GM18519 (cell line): Measurements from ENCODE around the gene CNTN5.

Experiments used
- ATAC-seq: cut with Tn5 transposase; IDR thresholded peaks from one replicate; pipeline ENCODE4 v1.9.1; 2021; ENCODE audit warnings: mild to moderate bottlenecking, moderate library complexity; ENCODE audit not compliant: unreplicated experiment, low FRiP score

CNTN5 gene

DNA sequence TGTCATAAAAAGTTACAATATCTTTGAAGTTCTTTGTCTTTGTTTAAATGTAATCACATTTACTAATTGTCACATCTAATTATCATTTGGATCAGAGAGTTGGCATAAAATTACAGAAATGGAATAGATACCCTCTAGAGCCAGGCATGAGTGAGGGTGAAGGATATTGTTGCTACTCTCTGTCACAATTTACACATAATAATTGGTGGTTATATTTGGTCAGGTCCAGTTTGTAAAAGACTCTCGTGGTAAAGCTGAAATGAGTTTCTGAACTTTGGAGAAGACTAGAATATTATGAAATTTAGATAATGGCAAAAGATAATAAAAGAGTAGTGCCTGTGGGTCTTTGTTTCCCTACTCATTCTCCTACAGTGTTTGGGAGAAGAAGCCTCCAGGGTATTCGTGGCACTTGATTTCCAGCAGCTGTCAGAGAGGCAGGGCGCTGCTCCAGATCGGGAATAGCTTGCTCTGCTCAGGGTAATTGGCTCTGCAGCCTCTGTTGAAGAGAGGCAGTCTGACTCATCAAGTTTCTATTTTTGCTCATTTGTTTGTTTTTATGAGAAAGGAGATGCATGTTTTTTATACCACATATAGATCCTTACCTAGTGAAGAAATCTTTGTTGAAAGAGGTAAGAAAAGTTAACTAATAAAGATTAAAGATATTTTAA lies 349.9 kb downstream of the CNTN5 start:
- no peak for ATAC-seq

DNA sequence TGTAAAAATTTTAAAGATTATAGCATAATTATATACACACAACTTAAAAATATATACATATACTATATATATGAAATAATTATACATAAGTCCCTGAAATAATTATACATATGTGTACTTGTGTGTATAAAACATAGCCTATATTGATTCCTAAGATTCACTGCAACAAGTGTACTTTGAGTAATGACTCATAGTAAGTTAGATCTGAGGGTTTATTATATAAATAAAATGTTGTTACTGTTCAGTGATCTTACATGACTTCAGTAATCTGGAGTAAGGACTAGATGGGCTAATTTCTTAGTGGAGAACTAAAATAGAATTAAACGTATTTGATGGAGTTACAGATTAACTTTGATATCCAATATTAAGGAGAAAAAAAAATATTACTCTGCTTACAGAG lies 350.5 kb downstream of the CNTN5 start:
- ATAC-seq, result no peak

DNA sequence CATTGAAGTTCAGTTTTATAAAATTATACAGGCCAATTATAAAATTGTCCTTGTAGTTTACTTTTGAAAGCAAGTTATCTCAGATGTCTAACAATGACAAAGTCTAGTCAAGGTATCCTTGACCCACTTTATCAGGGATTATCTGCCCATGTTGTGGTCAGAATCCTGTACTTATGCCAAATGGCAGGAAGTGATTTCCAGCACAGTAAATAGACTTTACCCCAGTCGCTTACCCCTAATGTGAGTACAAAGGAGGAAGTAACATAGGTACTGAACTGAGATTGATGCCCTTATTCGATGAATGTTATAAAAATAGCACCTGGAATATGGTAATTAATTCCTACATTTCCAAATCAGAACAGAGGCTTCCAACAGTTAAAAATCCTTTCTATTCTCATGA lies 355.7 kb downstream of the CNTN5 start:
- ATAC-seq, result no peak

DNA sequence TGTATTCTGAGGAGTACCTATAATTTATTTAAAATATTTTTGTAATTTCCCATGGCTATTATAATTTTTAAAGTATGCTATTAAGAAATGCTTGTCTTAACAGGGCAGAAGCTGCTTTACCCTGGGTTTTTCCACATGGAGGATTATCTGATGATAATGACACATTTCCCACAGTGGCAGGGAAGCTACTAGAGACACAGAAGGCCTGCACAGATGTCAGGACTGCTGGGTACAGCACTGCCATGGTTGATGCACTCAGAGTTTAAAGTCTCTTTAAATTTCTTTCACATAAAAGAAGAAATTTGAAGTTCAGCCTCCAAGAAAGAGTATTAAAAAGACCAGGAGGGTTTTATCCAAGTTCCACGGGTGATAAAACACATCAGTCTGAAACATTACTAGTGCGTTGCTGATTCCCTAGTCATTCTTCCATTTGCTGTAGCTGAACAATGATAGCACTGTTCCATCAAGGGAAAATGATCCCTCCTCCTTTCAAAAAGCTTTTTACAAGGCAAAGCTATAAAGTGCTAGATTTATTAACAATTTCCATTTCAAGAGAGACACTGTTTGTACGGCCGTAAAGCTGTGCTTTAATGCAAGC lies 363.0 kb downstream of the CNTN5 start:
- ATAC-seq, result no peak

DNA sequence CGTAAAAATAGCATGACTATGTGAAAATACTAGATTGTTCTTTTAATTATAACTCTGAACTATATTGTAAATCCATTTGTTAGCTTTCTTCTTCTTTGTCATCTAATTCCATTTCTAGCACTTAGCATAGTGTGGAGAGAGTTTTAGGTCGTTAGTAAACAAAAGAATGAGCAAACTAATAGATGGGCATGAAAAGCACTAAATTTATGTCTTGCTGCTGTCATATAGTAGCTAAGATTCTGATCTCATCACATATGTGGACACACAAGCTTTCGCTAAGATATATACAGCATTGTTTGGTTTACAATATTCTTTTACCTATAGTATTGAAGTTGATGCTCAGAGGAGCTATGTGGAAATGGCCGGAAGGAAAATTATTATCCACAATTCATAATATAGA lies 370.5 kb downstream of the CNTN5 start:
- ATAC-seq, result no peak

DNA sequence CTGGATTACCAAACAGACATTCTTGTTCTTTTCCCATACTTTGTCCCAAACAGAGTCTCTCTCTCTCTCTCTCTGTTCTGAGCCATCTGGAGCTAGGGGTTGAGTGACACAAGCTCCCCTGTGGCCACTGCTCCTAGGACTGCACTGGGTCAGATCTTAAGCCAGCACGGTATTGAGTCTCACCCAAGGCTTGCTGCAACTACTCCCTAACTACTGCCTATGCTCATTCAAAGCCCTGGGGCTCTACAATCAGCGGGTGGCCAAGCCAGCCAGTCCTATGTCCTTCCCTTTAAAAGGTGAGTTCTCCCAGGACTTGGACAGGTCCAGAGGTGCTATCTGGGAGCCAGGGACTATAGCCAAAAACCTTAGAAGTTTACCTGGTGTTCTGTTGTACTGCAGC lies 385.6 kb downstream of the CNTN5 start:
- no peak for ATAC-seq

DNA sequence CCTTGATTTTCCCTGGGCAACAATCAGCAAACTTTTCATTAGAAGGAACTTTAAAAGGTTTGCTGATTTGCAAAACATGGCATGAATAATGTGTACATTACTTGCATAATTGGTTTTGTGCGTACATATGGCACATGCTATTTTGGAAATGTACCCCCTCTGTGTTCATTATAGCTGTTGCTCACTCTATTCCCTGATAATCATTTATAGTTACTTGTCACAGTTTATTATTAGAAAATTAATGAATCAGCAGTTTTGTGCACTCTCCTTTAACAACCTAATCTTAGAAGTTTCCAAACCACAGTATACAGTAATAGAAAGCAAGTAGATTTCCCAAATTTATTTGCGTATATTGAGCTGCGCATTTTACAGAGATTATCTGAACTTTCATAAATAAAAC lies 389.9 kb downstream of the CNTN5 start:
- ATAC-seq, result no peak

DNA sequence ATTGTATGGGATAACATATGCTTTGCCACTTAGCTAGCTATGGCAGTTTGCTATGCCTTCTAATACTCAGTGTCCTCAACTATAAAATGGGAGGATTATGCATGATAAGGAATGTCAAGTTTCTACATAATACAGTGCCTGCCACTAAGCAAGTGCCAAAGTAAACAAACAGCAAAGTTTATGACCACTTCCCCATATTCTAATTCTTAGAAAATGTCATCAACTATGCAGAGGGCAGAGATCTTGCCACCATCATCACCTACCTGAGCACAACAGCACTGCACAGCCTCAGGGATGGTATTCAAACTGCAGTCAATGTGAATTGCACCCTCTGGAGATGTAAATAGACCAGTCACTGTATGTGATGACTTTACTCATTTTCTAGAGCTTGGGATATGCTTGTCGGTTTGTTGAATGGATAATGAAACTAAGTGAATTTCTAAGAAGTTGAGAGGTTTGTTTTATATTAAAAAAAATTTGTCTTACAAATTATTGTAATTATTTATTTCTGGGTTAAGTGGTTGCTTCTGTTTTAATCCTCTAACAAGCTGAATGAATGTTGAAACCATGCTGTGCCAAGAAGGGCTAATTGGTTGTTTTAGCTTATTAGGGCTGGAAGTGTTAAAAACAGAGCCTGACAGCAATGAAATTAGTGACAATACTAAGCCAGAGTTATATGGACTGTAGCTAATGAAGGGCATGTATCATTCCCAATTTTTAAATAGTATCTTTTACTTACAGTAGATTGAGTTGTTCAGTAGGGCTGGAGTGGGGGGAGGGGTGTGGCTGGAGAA lies 398.4 kb downstream of the CNTN5 start:
- no peak for ATAC-seq

DNA sequence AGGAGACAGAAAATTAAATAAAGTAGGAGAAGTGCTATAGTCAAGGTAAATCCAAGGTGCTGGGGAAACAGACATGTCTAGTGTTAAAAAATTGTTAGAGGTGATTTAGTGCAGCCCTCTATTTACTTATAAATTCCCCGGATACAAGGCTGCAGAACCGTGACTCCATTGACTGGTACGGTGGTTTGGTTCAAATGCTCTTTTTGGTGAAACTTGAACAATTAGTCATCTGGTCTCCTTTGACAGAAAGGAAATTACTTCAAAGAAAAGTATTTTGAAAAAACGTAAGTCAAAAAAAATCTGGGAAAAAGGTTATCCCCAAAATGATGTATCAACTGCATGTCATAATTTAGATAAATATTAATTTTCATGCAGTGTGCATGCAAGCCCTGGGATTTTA lies 399.2 kb downstream of the CNTN5 start:
- ATAC-seq, result no peak

DNA sequence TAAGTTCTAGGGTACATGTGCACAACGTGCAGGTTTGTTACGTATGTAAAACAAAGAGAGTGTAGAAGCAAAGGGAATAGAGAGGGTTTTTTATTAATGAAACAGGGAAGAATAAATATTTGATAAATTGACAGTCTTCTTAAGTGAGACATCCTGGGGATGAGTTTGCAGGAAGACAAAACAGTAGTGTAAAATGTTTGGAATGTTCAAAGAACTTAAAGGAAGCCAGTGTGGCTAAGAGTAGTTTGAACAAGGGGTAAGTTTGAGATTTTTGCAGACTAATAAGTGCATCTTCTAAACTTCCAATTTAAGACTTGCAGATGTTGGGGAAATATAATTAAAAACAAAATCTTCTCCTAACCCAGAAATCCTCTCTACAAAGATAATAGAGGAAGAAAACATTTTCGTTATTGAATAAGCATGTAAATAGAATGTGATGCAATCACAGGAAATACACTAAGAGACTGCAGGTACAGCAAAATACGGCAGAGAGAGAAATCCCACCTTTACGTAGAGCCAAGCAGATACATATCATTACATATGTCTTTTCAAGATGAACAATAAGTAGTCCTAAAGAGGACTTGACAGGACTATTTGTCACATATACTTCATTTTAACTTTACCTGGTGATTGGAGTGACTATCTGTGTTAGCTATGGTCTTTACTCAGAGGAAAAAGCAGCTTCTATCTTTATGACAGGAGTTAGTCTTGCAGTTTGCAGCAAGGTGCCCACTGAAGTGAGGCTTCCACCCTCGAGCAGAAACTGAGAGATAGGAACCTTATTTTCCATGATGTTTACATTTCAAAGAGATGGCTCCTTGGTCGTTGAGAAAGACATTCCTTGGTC lies 402.1 kb downstream of the CNTN5 start:
- no peak for ATAC-seq

DNA sequence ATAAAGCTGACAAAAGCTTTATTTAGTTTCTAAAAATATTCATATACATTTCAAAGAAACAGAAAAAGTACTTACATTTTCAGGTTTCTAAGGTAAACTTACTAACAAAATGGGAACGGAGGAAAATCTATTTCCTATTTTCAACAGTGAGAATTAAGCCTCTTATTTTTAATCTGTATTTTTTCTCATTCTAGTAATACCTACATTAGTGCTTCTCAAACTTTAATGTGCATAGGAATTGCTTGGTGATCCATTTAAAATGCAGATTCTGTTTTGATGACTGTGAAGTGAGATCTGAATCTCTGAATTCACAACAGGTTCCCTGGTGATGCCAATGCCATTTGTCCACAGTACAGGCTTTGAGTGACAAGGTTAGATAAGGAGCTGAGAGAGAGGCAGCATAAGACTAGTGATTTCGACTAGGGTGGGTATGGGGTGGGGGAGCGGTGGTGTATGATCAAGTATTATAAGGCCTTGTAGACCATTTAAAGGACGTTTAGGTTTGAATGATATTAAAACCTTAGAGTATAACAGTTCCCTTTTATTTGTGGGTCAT lies 402.8 kb downstream of the CNTN5 start:
- no peak for ATAC-seq

DNA sequence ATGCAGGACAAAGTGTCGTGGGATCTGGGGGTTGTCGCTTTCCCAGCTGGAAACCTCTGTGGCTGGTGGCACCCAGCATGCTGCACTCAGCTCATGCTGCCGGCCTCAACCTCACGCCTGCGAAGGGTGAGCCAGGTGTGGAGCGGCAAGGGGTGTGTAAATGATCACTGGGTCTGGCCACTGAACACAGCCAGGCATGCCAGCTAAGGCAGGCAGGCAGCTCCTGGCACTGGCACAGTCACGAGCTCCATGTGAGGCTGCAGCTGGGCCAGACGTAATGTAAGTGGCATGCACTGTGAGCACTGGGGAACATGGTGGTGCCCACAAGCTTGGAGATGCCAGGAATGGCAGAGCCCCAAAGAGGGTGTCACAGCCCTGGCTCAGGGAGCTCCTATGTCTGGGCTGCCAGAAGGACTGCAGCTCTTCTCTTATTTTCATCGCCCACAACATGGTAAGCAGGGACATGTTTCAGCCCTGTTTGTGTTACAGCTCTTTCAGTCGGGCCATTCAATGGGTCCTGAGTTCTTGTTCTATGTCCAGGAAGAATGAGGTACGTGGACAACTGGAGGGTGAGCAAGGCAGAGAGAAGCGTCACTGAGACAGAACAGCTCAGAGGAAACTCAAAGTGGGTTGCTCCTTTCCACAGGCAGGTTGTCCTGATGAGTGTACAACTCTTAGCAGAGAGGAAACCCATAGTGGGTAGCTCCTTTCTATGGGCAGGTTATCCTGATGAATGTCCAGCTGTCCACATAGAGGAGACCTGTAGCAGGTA lies 403.8 kb downstream of the CNTN5 start:
- no peak for ATAC-seq

DNA sequence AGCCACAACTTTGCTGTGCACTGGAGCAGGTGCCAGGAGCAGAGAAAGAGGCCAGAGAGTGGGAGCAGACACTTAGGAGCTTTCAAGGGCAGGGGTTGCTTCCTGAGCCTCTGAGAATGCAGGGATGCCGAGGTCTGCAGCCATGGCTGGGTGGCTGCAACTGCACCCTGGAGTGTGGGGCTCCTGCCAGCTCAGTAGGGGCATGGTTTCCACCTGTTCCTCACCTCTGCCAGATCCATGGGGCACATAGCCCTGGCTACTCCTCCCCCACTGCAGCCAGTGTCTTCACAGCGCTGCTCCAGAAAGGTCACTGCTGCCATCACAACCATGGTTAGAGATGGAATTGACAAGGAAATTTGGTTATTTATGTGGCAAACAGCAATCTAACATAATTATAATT lies 404.8 kb downstream of the CNTN5 start:
- ATAC-seq, result no peak

DNA sequence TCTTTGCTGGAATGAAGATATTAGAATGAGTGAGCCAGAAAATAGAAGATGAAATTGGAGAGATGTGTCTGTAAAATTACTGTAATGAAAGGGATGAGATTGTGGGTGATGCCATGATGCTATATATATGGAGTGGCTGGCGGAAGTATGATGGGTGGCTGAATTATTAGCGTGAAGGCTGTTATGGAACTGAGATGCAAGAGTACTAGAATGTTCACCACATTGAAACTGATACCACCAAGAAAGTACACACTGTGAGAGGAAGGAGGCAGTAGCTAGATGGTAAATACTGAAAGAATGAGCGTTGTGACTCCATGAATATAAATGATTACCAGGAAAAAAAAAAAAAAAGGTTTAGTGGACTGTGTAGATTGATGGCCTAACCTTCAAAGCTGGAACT lies 411.9 kb downstream of the CNTN5 start:
- no peak for ATAC-seq

DNA sequence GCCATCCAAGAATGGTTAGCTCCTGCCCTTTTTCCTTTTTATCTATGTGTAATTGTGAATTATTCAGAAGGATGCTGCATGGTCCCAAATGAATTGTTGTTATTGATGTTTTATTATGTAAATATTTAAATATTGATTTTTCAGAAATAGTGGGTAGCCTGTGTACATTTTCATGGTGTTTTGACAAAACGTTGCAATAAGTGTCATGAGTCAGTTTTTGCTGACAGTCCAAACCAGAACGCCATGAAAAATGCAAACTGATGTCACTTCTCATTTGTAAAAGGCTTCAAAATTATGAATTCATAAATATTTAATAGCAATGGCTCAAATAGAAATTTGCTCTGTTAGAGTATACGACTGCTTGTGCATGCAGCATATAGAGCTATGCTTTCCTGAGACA lies 422.5 kb downstream of the CNTN5 start:
- ATAC-seq, result no peak

DNA sequence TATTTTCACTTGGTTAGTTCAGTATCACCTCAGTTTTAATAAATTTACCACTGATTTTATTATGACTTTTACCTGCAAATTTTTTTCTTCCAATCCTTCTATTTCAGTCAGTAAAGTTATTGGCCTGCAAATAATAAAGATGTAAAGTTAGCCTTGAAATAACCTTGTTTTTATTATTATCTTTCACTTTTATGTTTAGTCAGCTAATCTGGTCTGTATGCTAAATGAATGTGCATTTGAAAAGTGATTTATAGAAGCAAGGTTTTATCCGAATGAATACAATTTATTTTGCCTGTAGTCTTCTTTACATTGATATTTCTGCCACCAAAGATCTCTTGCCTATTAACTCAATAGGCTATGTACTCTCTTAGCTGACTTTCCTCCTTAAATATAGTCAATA lies 425.7 kb downstream of the CNTN5 start:
- no peak for ATAC-seq

DNA sequence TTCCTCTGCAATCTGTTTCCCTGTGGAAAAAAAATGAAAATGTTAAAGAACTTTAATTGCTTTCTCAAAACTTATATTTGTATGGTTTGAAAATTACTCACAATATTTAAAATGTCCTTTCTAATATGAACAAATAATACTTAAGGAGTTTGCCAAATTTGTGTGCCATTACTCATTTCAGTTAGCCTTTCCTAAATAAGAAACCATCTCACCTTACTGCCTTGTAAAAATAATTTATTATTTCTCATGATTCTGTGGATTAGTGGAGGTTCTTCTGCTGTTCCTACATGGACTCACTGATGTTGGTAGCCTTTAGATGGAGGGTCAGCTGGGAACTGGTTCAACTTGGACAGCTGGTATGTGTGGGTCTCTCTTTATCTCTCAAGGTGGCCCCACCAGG lies 428.6 kb downstream of the CNTN5 start:
- ATAC-seq, result no peak

DNA sequence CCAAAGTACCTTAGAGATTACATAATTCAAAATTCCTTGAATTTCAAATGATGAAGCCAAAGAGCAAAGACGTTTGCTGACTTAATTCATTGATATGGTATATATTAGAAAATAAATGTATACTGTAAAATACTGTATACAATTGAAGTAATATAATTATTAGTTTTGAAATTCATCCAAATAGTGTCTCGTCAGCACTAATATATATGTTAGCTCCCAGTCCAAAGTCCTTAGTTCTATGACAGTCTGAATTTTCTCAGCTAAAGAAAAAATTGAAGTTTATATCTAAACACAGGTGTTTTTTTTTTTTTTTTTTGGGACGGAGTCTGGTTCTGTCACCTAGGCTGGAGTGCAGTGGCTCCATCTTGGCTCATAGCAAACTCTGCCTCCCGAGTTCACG lies 431.3 kb downstream of the CNTN5 start:
- no peak for ATAC-seq

DNA sequence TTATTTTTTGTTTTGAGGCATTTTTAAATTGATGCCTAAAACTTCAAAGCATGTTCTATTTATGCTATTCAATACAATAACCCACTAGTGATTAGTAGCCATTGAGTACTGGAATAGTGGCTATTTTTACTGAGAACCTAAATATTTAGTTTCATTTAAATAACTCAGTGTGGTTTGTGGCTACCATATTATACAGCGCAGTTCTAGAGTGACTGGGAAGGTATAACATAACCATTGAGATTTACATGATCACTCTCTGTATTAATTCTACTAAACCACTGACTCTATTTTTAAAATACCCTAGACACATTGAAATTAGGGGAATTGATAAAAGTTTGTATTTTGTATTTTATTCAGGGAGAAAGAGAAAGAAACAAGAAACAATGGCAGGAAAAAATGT lies 441.2 kb downstream of the CNTN5 start:
- no peak for ATAC-seq

DNA sequence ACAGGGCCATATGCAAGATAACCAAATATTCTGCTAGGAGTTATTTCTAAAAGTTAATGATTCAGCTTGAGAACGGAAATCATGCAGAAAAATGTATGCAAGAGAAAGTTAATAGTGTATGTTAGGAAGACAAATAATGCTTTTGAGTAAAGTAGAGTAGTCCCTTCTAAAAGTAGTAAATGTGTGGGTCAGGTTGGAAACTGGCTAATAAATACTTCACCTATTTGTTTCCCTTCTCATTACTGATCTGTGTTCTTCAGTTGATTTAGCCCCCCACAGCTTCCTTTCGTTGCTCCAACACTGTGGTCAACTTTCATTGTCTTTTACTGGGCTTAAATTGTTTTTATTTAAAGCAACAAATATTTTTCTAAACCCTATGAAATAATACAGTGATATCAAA lies 444.2 kb downstream of the CNTN5 start:
- ATAC-seq, result no peak
